Bronchial epithelial cell (primary cell): ENCODE measurements around the gene YBX3. TPM values are rescaled to one million over a fixed set of nuclear protein-coding genes. Genes with fewer than 3 reads are reported as not detected.

Experiments used
- DNase-seq: peaks from one replicate; pipeline ENCODE4 v3.0.0-alpha.2; 2010; ENCODE audit warnings: low read depth
- FAIRE-seq: peaks from 2 replicates; lab custom pipeline; 2011; peaks lifted over from hg19 to GRCh38; lab: Jason Lieb, UNC
- H3K27me3 ChIP-seq: 2 replicates; pipeline ENCODE4 v1.5.1; 2011; ENCODE audit warnings: low read length; ENCODE audit not compliant: control insufficient read depth, insufficient read depth
- H3K36me3 ChIP-seq: 2 replicates; pipeline ENCODE4 v1.5.1; 2011; ENCODE audit warnings: low read length; ENCODE audit not compliant: control insufficient read depth, insufficient read depth
- H3K4me3 ChIP-seq: 2 replicates; pipeline ENCODE4 v1.5.1; 2011; ENCODE audit warnings: mild to moderate bottlenecking, low read depth, low read length, control low read depth
- CTCF ChIP-seq: IDR thresholded peaks from 2 replicates; pipeline ENCODE4 v1.5.1; 2011; ENCODE audit warnings: mild to moderate bottlenecking, moderate library complexity, low read length, control low read depth, inconsistent platforms; ENCODE audit not compliant: insufficient read depth, severe bottlenecking
- total RNA-seq: library from RNA; depleted of rRNA; stranded (reverse); fragments of >200 nt; gene quantifications from 2 replicates; pipeline ENCODE4 v1.2.1, GENCODE V29; 2014

YBX3 gene
- total RNA-seq, 1 donor from 2014 or later, result 134 TPM

GRCh38 chr12:10652192-10652591 is 70.9 kb downstream of the YBX3 start:
- TF ChIP-seq CTCF, result no peak
- FAIRE-seq, result no peak
- H3K27me3 ChIP-seq, result no peaks in the 10 kb centered on the region
- no peak overlapping the region for H3K4me3 ChIP-seq
- no peak for DNase-seq
- no peaks in the 10 kb centered on the region for H3K36me3 ChIP-seq

Other genes starting within 250 kb of the YBX3 start
- gene EIF2S3B, start 217.4 kb downstream of the YBX3 start, total RNA-seq, result 0.77 and 0.79 TPM in 2 replicates
- gene MAGOHB, start 109.7 kb downstream of the YBX3 start, total RNA-seq, result 14.0 and 14.5 TPM in 2 replicates
- 0.53 and 6.8 TPM in 2 replicates for gene STYK1, start 49.3 kb downstream of the YBX3 start, total RNA-seq
- not detected in 2 replicates for gene TAS2R7, start 79.3 kb upstream of the YBX3 start, total RNA-seq
- not detected in 2 replicates for gene TAS2R8, start 84.0 kb upstream of the YBX3 start, total RNA-seq
- not detected in 2 replicates for gene TAS2R9, start 86.8 kb upstream of the YBX3 start, total RNA-seq
- gene TAS2R10, start 103.0 kb upstream of the YBX3 start, total RNA-seq, result 0.26 TPM in 2 replicates
- gene PRR4, start 126.2 kb upstream of the YBX3 start, total RNA-seq, result 0.53 TPM in 1 of 2 replicates, not detected in the other
- 13.3 and 13.7 TPM in 2 replicates for gene PRH1, start 160.9 kb upstream of the YBX3 start, total RNA-seq
- 0.38 and 1.1 TPM in 2 replicates for gene TAS2R13, start 186.2 kb upstream of the YBX3 start, total RNA-seq
- gene PRH2, start 205.9 kb upstream of the YBX3 start, total RNA-seq, result 0.38 TPM in 1 of 2 replicates, not detected in the other
- gene TAS2R14, start 215.9 kb upstream of the YBX3 start, total RNA-seq, result 1.1 and 1.2 TPM in 2 replicates